ENCODE data around the gene NUBPL.
"Not testable (repeated sequence)": the region's sequence is repeated elsewhere in the genome, so short reads cannot be mapped to it uniquely, and the experiment has no call there.

Gene NUBPL

GRCh38 chr14:31884238-31884637 is 323.0 kb downstream of the NUBPL start:
- DNase-seq, result no peak

GRCh38 chr14:31884776-31885379 is 323.7 kb downstream of the NUBPL start:
- no peak for DNase-seq

GRCh38 chr14:31886156-31886835 is 325.1 kb downstream of the NUBPL start:
- no peak for DNase-seq

GRCh38 chr14:31887929-31888580 is 326.9 kb downstream of the NUBPL start:
- DNase-seq, result no peak

- DNase-seq, result no peak
Observed at GRCh38 chr14:31889297-31889696, 328.1 kb downstream of the NUBPL start.

- DNase-seq, result not testable (repeated sequence)
Observed at GRCh38 chr14:31890202-31890601, 329.0 kb downstream of the NUBPL start.

GRCh38 chr14:31893221-31893757 is 332.1 kb downstream of the NUBPL start:
- no peak for DNase-seq

- DNase-seq, result no peak
Observed at GRCh38 chr14:31894351-31894750, 333.1 kb downstream of the NUBPL start.

GRCh38 chr14:31895206-31895605 is 334.0 kb downstream of the NUBPL start:
- DNase-seq, result no peak

- DNase-seq, result no peak
Observed at GRCh38 chr14:31895646-31896045, 334.4 kb downstream of the NUBPL start.

- DNase-seq, result no peak
Observed at GRCh38 chr14:31897581-31898186, 336.5 kb downstream of the NUBPL start.

GRCh38 chr14:31898838-31899528 is 337.8 kb downstream of the NUBPL start:
- no peak for DNase-seq

- DNase-seq, result peak; percentile 6
Observed at GRCh38 chr14:31902002-31902401, 340.8 kb downstream of the NUBPL start.

GRCh38 chr14:31902945-31903646 is 341.9 kb downstream of the NUBPL start:
- no peak for DNase-seq

GRCh38 chr14:31909977-31910376 is 348.8 kb downstream of the NUBPL start:
- DNase-seq, result no peak

All from stimulated activated CD4-positive, alpha-beta T cell treated with anti-CD3 and anti-CD28 coated beads, Interleukin-1b, Interleukin-23, amount 100 ng/mL, for 48 hours (primary cell).